ENCODE measurements around the gene EIPR1.

Gene EIPR1

GRCh38 chr2:3233877-3234276 lies 143.7 kb downstream of the EIPR1 start:
- H3K4me2 ChIP-seq (ENCODE audit: low read depth, low read length, poor library complexity, severe bottlenecking), result no peak overlapping the region
- H3F3A ChIP-seq (ENCODE audit: insufficient read depth), result no peaks in the 10 kb centered on the region
- TF ChIP-seq EZH2phosphoT487 (conservative IDR thresholded peaks at IDR 0.05; ENCODE audit: low read length), result no peak
- no peak for TF ChIP-seq CTCF (IDR thresholded peaks at IDR 0.05; ENCODE audit: insufficient read depth, low read length, poor library complexity, severe bottlenecking)
- no peak overlapping the region for H3K27ac ChIP-seq (ENCODE audit: low read depth, low read length)
- no peak overlapping the region for H3K4me3 ChIP-seq (ENCODE audit: insufficient read depth, low read length, poor library complexity, severe bottlenecking)
- no peak overlapping the region for H2AFZ ChIP-seq (ENCODE audit: low read depth, low read length, severe bottlenecking)
- H3K36me3 ChIP-seq (ENCODE audit: low read length), result 0 out of 2 replicates have a peak, but pooled peaks cover 5% of the 10 kb centered on the region
- H3K27me3 ChIP-seq (ENCODE audit: low read length), result no peaks in the 10 kb centered on the region
- H3K9ac ChIP-seq (ENCODE audit: low read length), result no peak overlapping the region
- H3K9me2 ChIP-seq (replicated peaks; ENCODE audit: insufficient read depth, low read length), result no peaks in the 10 kb centered on the region
- H3K79me2 ChIP-seq (ENCODE audit: insufficient read depth, low read length), result no peaks in the 10 kb centered on the region
- peaks cover 16% of the 10 kb centered on the region; the same call in 1 of the 2 replicates for H3K9me3 ChIP-seq (ENCODE audit: insufficient read depth, low read length)
- no peaks in the 10 kb centered on the region for H4K20me1 ChIP-seq (ENCODE audit: low read depth, low read length)

DNA sequence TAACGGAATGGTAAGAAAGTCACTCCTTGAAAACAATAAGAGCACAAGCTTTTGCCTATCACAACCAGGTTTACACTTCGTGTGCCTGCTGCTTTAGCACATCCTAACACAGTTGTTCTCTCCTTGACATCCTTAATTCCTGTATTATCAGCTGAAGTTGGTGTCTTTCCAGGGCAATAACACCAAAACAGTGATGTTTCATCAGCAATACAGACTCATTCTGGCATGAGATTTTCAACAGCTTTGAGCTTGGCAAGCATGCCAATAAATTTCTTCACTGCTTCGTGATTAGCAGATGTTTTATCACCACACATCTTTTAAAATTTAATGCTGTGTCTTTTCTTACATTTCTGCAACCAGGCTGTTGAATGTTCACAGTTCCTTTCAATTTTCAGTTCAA lies 148.4 kb downstream of the EIPR1 start:
- Histone ChIP-seq H3K9me2 (replicated peaks; ENCODE audit: insufficient read depth, low read length) (no peaks in the 10 kb centered on the region), H3F3A (ENCODE audit: insufficient read depth) (no peaks in the 10 kb centered on the region), H3K36me3 (ENCODE audit: low read length) (0 out of 2 replicates have a peak, but pooled peaks cover 5% of the 10 kb centered on the region), H3K9ac (ENCODE audit: low read length) (no peak overlapping the region), H3K79me2 (ENCODE audit: insufficient read depth, low read length) (no peaks in the 10 kb centered on the region), H4K20me1 (ENCODE audit: low read depth, low read length) (no peaks in the 10 kb centered on the region), H3K4me2 (ENCODE audit: low read depth, low read length, poor library complexity, severe bottlenecking) (no peak overlapping the region), H3K9me3 (ENCODE audit: insufficient read depth, low read length) (peaks cover 16% of the 10 kb centered on the region; the same call in 1 of the 2 replicates), H3K27me3 (ENCODE audit: low read length) (no peaks in the 10 kb centered on the region), H3K27ac (ENCODE audit: low read depth, low read length) (no peak overlapping the region), H3K4me3 (ENCODE audit: insufficient read depth, low read length, poor library complexity, severe bottlenecking) (no peak overlapping the region), H2AFZ (ENCODE audit: low read depth, low read length, severe bottlenecking) (no peak overlapping the region)
- TF ChIP-seq CTCF (IDR thresholded peaks at IDR 0.05; ENCODE audit: insufficient read depth, low read length, poor library complexity, severe bottlenecking), result no peak
- no peak for TF ChIP-seq EZH2phosphoT487 (conservative IDR thresholded peaks at IDR 0.05; ENCODE audit: low read length)

- TF ChIP-seq CTCF (IDR thresholded peaks at IDR 0.05; ENCODE audit: insufficient read depth, low read length, poor library complexity, severe bottlenecking) (no peak), EZH2phosphoT487 (conservative IDR thresholded peaks at IDR 0.05; ENCODE audit: low read length) (no peak)
- H3K9ac ChIP-seq (ENCODE audit: low read length), result no peak overlapping the region
Measured at GRCh38 chr2:3224681-3225080, 152.9 kb downstream of the EIPR1 start.

More at GRCh38 chr2:3224681-3225080, 152.9 kb downstream of the EIPR1 start:
- no peak overlapping the region for H2AFZ ChIP-seq (ENCODE audit: low read depth, low read length, severe bottlenecking)
- H3K4me2 ChIP-seq (ENCODE audit: low read depth, low read length, poor library complexity, severe bottlenecking), result no peak overlapping the region
- H3K27ac ChIP-seq (ENCODE audit: low read depth, low read length), result no peak overlapping the region
- no peak overlapping the region for H3K4me3 ChIP-seq (ENCODE audit: insufficient read depth, low read length, poor library complexity, severe bottlenecking)
- no peaks in the 10 kb centered on the region for H4K20me1 ChIP-seq (ENCODE audit: low read depth, low read length)
- peaks cover 9% of the 10 kb centered on the region; the same call in 1 of the 2 replicates for H3K9me3 ChIP-seq (ENCODE audit: insufficient read depth, low read length)
- H3K79me2 ChIP-seq (ENCODE audit: insufficient read depth, low read length), result no peaks in the 10 kb centered on the region
- H3K36me3 ChIP-seq (ENCODE audit: low read length), result no peaks in the 10 kb centered on the region
- no peaks in the 10 kb centered on the region for H3K9me2 ChIP-seq (replicated peaks; ENCODE audit: insufficient read depth, low read length)
- no peaks in the 10 kb centered on the region for H3K27me3 ChIP-seq (ENCODE audit: low read length)
- H3F3A ChIP-seq (ENCODE audit: insufficient read depth), result peaks cover 8% of the 10 kb centered on the region; the same call in 1 of the 2 replicates
